ENCODE data around the gene HEPACAM. TPM values are rescaled to one million over a fixed set of nuclear protein-coding genes. Genes with fewer than 3 reads are reported as not detected.

The HEPACAM gene
- total and polyA plus RNA-seq, 7 donors = 0.27 to 5.5 (median 0.52) TPM; not detected in 2

DNA sequence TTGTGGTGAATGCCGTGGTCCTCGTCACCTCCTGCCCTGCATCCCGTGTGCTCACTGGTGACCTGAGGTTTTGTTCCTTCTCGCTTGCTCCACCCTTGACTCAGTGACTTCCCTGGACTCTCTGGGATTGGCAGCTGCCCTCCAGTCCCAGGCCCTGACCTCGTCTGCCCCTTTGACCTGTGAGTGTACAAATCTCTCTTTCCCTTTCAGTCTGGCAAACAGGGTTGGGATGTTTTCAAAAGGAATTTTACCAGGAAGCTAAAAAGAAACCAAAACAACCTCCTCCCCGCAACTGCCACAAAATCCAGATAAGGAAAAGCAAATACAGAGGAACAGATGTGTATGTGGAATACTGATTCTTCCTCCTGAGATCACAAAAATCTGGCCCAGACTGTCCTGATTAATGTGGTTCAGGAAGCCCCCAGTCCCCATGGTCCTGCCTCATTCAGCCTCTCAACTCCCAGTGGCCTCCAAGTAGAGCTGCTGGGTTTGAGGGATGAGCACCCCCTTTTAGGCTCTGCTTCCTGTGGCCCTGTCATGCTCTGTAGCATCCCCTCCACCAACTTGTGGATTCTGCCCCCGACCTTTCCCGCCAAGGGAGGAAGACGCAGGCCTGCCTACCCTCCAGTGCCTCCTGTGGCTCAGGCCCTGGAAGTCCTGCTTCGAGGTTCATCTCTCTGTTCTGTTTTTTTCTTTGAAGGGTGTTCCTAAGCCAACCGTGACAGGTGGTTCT lies 53.3 kb downstream of the HEPACAM start:
- WGBS, 2 donors = 35 to 56% methylated on average over 11 of the region's 11 CpGs
- Histone ChIP-seq H3K27me3 (peaks cover 0 to 12% (median 9%) of the 10 kb centered on the region in 3 donors), H3K4me3 (no peak overlapping the region), H3K4me1 (peaks cover 0 to 4% (median under 1%) of the 10 kb centered on the region in 4 donors), H3K9me3 (no peaks in the 10 kb centered on the region), H3K36me3 (no peaks in the 10 kb centered on the region), H3K27ac (peak overlapping the region in 1 of 4 donors; percentile 43)
- no peak for DNase-seq
- TF ChIP-seq EP300 (IDR thresholded peaks at IDR 0.05) = no peak
- TF ChIP-seq, protein P1, sequence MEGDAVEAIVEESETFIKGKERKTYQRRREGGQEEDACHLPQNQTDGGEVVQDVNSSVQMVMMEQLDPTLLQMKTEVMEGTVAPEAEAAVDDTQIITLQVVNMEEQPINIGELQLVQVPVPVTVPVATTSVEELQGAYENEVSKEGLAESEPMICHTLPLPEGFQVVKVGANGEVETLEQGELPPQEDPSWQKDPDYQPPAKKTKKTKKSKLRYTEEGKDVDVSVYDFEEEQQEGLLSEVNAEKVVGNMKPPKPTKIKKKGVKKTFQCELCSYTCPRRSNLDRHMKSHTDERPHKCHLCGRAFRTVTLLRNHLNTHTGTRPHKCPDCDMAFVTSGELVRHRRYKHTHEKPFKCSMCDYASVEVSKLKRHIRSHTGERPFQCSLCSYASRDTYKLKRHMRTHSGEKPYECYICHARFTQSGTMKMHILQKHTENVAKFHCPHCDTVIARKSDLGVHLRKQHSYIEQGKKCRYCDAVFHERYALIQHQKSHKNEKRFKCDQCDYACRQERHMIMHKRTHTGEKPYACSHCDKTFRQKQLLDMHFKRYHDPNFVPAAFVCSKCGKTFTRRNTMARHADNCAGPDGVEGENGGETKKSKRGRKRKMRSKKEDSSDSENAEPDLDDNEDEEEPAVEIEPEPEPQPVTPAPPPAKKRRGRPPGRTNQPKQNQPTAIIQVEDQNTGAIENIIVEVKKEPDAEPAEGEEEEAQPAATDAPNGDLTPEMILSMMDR (IDR thresholded peaks at IDR 0.05) = no peak
- no peak for TF ChIP-seq POLR2AphosphoS5 (IDR thresholded peaks at IDR 0.05)
- TF ChIP-seq POLR2A (IDR thresholded peaks at IDR 0.05) = no peak
- intact Hi-C loops (cut with DNase I) = no loop called here

DNA sequence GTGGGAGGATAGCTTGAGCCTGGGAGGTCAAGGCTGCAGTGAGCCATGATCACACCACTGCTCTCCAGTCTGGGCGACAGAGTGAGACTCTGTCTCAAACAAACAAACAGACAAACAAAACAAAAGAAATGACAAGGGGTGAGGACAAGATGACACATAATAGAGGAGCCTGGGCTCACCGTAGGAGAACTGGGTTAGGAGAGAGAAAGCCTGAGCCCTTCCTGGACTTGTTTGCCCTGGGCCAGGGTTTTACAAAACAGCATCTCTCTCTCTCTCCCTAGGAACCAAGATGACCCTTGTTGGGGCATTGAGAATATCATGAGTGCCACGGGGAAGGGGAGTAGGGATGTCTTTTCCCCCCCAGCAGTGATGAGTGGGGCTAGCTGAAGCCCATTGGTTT lies 54.9 kb downstream of the HEPACAM start:
- intact Hi-C loops (cut with DNase I) = no loop called here
- WGBS, 2 donors = 87 to 90% methylated on average over 3 of the region's 3 CpGs
- H3K9me3 ChIP-seq = no peaks in the 10 kb centered on the region
- H3K4me1 ChIP-seq = peaks cover 0 to 15% (median 10%) of the 10 kb centered on the region in 4 donors
- H3K27ac ChIP-seq = no peak overlapping the region
- no peak overlapping the region for H3K4me3 ChIP-seq
- TF ChIP-seq, protein P1 (IDR thresholded peaks at IDR 0.05) = no peak
- TF ChIP-seq POLR2AphosphoS5 (IDR thresholded peaks at IDR 0.05) (no peak), POLR2A (IDR thresholded peaks at IDR 0.05) (no peak), EP300 (IDR thresholded peaks at IDR 0.05) (no peak)
- no peaks in the 10 kb centered on the region for H3K27me3 ChIP-seq
- DNase-seq = no peak
- no peaks in the 10 kb centered on the region for H3K36me3 ChIP-seq

DNA sequence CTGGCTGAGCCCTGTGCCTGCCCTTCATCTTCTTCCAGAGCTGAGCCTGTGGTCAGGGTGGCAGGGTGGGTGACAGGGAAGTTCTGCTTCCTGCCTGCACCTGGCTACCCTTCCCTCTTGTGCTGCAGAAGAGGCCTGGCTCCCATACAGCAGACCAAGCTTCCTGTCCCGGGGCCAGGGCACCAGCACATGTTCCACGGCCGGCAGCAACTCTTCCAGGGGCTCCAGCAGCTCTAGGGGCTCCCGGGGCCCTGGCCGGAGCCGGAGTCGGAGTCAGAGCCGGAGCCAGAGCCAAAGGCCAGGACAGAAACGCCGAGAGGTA lies 55.6 kb downstream of the HEPACAM start:
- Histone ChIP-seq H3K4me1 (peaks cover 0 to 21% (median 12%) of the 10 kb centered on the region in 4 donors), H3K27me3 (no peaks in the 10 kb centered on the region), H3K36me3 (no peaks in the 10 kb centered on the region), H3K4me3 (no peak overlapping the region), H3K27ac (no peak overlapping the region), H3K9me3 (no peaks in the 10 kb centered on the region)
- 54 to 88% methylated on average over 10 of the region's 10 CpGs for WGBS, 2 donors
- TF ChIP-seq, protein P1 (IDR thresholded peaks at IDR 0.05) = no peak
- TF ChIP-seq POLR2AphosphoS5 (IDR thresholded peaks at IDR 0.05) (no peak), POLR2A (IDR thresholded peaks at IDR 0.05) (no peak), EP300 (IDR thresholded peaks at IDR 0.05) (no peak)
- intact Hi-C loops (cut with DNase I) = no loop called here
- peak; percentile 50 for DNase-seq

DNA sequence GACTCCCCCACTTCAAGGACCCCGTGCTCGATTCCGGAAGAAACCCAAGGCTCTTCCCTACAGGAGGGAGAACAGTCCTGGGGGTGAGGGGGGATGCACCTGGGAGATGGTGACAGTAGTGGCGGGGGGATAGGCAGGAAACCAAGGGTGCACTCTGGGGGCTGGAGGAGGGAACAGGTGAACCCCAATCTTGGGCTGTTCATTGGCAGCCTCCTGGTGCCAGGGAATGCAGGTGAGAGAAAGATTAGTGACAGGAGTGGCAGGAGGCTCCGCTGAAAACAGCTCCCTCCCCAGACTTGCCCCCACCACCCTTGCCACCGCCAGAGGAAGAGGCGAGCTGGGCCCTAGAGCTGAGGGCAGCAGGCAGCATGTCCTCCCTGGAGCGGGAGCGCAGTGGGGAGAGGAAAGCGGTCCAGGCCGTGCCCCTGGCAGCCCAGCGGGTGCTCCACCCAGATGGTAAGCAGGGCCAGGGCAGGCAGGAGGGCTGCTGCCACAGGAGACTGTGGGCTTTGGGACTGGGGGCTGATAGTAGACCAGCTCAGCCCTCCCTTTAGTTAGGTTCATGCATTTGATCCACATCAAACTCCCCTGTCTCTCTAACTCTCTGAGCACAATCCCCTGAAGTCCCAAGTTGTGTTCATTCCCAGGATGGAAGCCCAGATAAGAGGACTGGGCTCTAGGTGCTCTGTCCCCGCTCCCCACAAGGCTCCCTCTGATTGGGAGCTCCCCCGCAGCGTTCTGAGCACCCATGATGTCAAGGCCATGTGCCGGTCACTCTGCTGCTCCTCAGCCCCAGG lies 56.2 kb downstream of the HEPACAM start:
- intact Hi-C loops (cut with DNase I) = loop anchor here (5.0 to 10.0 kb wide), 2 partner anchors 42 to 205 kb away; partner anchors contain the start of genes SIAE and SPA17

More for the DNA sequence above, 56.2 kb downstream of the HEPACAM start:
- Histone ChIP-seq H3K4me3 (no peak overlapping the region), H3K9me3 (no peaks in the 10 kb centered on the region), H3K4me1 (peaks cover 0 to 21% (median 12%) of the 10 kb centered on the region in 4 donors), H3K27me3 (no peaks in the 10 kb centered on the region), H3K27ac (no peak overlapping the region), H3K36me3 (no peaks in the 10 kb centered on the region)
- peak; percentile 59 for DNase-seq
- no peak for TF ChIP-seq POLR2A (IDR thresholded peaks at IDR 0.05)
- 81 to 93% methylated on average over 16 of the region's 16 CpGs for WGBS, 2 donors
